ENCODE data around the gene PTH1R.
A peak's percentile ranks its signal among the peaks of the same experiment; 100 is the strongest.

The PTH1R gene

GRCh38 chr3:46883054-46883829, 5.7 kb downstream of the PTH1R start:
- no peak for DNase-seq (ENCODE audit: low spot score)

DNA sequence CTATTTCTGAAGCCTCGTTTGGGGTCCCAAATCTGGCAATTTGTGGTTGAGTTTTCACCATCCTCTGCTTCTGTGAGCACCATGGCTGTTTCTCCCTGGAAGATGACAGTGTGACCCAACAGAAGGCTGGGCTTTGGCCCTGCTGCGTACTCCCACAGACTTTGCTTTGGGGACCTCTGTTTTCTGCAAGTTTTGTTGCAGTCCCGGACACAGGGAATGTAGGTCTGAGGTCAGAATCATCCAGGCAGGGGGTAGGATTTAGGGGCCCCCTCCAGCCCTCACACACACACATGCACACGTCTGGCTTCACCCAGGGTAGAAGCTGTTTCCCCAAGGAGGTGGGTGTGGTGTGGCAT, 6.3 kb downstream of the PTH1R start:
- no peak for DNase-seq (ENCODE audit: low spot score)

- DNase-seq (ENCODE audit: low spot score): no peak
These were observed 6.9 kb downstream of the PTH1R start for GRCh38 chr3:46884427-46884826.

DNA sequence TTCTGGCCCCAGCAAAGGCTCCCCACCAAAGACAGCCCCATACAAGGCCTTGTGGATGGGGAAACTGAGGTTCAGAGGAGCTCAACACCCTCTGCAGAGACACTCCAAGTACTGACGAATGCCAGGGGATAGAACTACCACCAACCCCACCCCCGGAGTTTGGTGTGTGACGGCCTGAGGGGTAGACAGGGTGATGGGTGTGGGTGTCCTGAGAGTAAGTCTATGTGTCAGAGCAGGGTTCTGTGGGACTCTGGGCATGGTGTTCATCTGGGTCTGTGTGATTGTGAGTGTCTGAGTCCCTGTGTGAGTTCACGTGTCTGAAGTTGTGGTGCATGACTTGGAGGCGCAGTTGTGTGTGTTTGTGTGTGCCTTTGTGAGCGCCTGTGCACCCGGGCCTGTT, 7.4 kb downstream of the PTH1R start:
- no peak for DNase-seq (ENCODE audit: low spot score)

DNA sequence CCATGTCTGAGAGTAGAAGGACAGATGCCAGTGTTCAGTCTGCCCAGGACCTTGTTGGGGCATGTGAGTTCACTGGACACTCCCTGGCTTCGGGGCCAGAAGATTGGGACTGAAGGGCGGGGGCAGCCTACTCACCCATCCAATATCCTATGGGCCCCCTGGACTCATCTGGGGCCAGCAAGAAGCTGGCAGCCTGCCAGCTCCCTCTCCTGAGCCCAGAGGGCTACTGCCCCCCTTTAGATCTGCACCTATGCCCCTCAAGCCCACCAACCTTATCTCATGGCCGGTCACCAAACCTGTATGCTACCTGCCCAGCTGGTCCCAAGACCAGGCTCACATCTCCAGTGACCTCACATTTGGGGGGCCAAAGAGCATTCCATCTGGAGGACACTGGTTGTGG, 8.1 kb downstream of the PTH1R start:
- DNase-seq (ENCODE audit: low spot score): no peak

- no peak for DNase-seq (ENCODE audit: low spot score)
These were observed 10.5 kb downstream of the PTH1R start for GRCh38 chr3:46887980-46888494.

DNA sequence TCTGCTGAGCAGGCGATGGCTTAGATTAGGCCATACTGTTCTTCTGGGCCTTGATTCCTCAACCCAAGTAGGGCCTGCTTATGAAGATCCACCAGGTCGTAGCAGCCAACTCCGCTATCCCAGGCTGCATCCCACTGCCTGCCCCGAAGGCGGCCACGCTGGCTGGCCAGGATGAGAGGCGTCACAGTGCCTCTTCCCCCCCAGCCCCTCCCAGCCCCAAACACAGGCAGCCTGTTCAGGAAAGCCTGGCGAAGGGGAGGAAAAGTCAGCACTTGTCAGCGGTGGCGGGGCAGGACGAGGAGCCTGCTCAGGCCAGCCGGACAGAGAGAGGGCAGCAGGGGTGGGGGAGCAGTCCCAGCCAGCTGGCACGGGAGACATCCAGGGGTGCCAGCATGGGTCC, 11.2 kb downstream of the PTH1R start:
- DNase-seq (ENCODE audit: low spot score): no peak

DNA sequence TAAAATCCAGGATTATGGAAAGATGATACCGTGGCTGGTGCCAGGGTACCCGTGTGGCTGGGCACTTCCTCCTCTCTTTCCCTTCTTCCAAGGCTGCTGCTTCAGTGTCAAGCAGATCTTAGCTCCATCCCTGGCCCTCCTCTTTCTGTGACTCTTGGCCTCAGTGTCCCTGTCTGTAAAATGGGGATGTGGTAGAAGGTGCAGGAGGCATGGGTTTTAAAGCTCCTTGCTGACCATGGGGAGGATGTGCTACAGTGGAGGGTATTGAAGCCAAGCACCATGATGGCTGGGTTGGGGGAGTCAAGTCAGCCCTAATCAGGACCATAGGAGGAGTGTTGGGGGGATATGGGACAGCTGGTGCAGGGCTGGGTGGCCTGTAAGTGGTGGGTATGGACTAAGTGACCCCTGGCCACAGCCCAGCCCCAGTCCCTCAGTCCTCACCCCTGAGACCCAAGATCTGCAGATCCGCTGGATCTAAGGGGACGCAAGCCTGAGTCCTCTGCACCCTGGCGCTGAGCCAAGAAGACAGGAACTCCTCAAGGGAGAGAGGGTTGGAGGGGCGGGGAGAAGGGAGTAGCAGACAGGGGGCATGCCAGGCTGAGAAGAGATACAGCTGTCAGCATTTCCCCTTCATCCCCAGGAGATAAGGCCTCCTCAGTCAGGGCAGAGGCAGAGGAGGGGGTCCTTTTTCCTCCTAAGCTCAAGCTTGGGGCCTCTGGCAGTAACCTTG, 12.0 kb downstream of the PTH1R start:
- no peak for DNase-seq (ENCODE audit: low spot score)

DNA sequence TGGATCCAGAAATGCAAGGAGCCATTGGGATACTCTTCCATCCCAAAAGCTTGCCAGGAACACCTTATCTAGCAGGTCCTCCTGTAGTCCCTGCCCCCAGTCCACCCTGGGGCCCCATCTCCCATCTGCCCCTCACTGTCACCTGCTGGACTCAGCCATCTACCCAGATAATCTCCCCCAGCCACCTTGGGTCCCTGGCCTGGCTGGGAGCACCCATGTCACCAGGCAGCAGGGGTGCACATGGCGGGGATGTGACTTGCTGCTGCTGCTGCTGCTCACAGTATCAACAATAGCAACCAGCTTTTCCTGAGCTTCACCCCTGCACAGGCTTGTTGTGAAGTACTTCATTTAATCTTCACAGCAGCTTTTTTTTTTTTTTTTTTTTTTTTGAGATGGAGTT, 12.6 kb downstream of the PTH1R start:
- no peak for DNase-seq (ENCODE audit: low spot score)

DNA sequence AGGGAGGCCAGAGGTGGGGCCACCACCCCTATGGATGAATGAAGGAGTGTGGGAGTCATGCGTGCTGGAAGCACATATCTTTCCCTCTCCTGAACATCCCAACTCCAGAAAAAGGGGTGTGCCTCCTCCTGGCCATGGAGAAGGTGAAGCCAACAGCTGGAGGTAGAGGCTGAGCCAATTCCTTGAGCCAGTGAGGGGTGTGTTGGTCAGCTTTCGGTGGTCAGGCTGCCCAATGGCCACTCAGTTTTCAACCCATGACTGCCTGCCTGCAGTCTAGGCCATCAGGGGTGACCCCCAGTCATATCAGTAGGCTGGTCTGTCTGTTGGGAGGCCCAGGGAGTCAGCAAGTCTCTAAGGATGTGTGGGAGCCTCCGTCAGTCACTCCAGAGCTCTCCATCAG, 13.6 kb downstream of the PTH1R start:
- DNase-seq (ENCODE audit: low spot score): no peak

GRCh38 chr3:46892285-46893145, 15.0 kb downstream of the PTH1R start:
- no peak for DNase-seq (ENCODE audit: low spot score)

GRCh38 chr3:46893146-46893748, 15.7 kb downstream of the PTH1R start:
- DNase-seq (ENCODE audit: low spot score): no peak

- DNase-seq (ENCODE audit: low spot score): no peak
These were observed 16.2 kb downstream of the PTH1R start for GRCh38 chr3:46893763-46894162.

DNA sequence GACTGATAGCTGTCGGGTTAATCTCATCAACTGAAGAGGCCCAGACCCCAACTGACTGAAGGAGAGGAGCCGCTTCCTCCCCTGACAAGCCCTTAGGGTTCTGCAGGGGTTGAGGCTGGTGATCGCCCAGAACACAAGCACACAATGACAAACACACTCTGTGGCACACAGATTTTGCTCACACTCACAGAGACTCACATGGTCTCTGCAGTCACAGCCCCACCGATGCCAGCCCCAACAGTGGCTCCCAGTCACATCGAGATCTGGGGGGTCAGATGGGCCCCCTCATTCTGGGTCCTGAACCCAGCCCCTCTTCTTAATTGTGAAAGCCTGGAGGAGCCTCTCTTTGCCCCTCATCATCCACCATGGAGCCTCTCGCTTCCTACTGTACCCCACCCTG, 16.7 kb downstream of the PTH1R start:
- DNase-seq (ENCODE audit: low spot score): no peak

DNA sequence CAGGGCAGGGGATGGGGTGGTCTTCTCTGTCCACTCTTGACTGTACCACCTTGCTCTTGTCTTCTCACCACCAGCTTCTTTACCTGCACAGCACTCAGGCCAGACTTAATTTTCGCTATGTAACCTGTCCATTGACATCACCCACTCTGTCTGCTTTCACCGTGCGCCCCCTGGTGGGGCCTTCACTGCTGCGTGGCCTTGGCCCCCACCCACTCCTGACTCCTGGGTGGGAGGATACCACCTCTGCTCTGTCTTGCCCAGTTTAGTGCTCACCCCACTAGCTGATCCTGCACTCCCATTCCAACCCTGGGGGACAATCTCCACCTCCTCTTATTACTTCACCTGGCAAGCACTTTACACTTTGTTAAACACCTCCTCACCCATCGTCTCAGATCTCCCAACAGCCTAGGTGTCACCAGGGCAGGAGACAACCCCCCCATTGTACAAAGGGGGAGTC, 17.7 kb downstream of the PTH1R start:
- DNase-seq (ENCODE audit: low spot score): peak; percentile 62

- DNase-seq (ENCODE audit: low spot score): no peak
These were observed 18.2 kb downstream of the PTH1R start for GRCh38 chr3:46895761-46896160.

DNA sequence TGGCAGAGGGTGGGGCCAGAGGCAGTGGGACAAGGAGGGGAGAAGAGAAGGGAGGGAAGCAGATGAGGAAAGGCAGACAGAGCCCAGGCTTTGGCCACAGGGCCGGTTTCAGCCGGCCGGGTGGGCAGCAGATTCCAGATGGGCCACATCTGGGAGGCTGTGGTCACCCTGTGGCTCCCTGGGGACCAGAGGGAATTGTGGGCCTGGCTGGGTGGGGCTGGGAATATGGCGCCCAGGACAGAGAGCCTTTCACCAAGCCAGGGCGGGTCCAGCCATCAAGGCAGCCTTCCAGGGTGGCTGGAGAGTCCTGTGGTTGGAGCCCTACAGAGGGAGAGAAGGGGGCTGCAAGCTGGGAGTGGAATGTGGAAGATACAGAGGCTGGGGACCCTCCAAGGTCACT, 18.9 kb downstream of the PTH1R start:
- DNase-seq (ENCODE audit: low spot score): no peak

DNA sequence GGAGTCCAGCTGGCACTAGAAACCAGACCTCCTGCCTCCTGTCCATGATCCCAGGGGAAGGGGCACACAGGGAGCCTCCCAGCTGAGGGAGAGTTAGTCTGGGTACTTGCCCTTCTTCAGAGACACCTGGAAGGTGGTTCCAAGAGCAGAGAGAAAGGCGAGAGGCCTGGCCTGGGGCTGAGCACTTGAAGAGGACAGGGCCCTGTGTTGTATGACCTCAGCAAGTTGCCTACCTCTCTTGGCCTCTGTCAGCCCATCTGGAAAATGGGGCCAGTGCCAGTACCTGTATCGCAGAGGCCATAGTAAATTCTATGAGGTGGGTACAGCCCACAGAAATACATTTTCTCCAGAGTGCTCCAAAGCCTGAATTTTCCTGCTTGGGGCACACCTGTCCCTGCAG, 19.5 kb downstream of the PTH1R start:
- DNase-seq (ENCODE audit: low spot score): no peak

DNA sequence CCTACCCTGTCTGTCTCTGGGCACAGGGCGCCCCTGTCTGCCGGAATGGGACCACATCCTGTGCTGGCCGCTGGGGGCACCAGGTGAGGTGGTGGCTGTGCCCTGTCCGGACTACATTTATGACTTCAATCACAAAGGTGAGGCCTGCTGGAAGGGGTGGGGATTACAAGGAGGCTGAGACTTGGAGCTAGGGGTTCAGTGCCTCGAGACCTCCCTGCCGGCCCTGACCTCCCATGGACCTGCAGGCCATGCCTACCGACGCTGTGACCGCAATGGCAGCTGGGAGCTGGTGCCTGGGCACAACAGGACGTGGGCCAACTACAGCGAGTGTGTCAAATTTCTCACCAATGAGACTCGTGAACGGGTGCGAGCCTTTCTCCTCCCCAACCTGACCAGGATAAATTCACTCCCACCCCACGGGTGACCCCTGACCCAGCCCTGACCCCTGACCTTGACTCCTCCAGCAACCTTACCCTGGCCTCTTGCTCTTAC, 20.4 kb downstream of the PTH1R start:
- DNase-seq (ENCODE audit: low spot score): no peak

DNA sequence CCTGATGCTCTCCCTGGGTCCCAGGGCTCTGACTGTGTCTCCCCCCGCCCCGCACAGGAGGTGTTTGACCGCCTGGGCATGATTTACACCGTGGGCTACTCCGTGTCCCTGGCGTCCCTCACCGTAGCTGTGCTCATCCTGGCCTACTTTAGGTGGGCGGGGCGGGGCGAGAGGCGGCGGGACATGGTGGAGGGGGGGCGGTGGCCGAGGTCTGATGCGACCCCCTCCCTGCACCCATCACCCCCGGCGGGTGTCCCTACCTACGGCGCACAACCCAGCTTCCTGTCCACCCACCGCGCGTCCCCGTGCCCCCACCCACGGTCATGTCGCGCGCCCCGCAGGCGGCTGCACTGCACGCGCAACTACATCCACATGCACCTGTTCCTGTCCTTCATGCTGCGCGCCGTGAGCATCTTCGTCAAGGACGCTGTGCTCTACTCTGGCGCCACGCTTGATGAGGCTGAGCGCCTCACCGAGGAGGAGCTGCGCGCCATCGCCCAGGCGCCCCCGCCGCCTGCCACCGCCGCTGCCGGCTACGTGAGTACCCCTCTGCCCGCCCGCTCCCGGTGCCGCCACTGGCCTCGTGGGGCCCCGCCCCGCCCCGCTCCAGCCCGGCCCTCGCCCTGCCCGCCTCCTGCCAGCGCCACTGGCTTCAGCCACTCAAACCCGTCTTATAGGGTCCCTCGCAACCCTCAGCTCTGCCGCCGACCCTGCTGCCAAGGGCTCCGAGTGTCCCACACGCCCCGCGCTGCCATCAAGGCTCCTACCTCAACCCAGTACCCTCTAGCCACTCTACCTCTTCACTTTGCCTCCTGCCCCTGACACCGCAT, 21.0 kb downstream of the PTH1R start:
- no peak for DNase-seq (ENCODE audit: low spot score)

Measured in activated CD4-positive, alpha-beta T cell treated with anti-CD3 and anti-CD28 coated beads, Interleukin-2, Interleukin-4, amounts not matched to agents 100 ng/mL and 50 ng/mL, durations not matched to agents 16 hours and 8 hours (primary cell).